GM19193 (cell line): ENCODE results near the gene GDE1.
A peak's percentile ranks its signal among the peaks of the same experiment; 100 is the strongest.

Source experiments
- POLR2A ChIP-seq: IDR thresholded peaks from 4 replicates; pipeline ENCODE4 v1.6.1; 2011; ENCODE audit not compliant: insufficient read depth, insufficient read length; ENCODE audit errors: extremely low read depth

GDE1 gene, protein sequence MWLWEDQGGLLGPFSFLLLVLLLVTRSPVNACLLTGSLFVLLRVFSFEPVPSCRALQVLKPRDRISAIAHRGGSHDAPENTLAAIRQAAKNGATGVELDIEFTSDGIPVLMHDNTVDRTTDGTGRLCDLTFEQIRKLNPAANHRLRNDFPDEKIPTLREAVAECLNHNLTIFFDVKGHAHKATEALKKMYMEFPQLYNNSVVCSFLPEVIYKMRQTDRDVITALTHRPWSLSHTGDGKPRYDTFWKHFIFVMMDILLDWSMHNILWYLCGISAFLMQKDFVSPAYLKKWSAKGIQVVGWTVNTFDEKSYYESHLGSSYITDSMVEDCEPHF

DNA sequence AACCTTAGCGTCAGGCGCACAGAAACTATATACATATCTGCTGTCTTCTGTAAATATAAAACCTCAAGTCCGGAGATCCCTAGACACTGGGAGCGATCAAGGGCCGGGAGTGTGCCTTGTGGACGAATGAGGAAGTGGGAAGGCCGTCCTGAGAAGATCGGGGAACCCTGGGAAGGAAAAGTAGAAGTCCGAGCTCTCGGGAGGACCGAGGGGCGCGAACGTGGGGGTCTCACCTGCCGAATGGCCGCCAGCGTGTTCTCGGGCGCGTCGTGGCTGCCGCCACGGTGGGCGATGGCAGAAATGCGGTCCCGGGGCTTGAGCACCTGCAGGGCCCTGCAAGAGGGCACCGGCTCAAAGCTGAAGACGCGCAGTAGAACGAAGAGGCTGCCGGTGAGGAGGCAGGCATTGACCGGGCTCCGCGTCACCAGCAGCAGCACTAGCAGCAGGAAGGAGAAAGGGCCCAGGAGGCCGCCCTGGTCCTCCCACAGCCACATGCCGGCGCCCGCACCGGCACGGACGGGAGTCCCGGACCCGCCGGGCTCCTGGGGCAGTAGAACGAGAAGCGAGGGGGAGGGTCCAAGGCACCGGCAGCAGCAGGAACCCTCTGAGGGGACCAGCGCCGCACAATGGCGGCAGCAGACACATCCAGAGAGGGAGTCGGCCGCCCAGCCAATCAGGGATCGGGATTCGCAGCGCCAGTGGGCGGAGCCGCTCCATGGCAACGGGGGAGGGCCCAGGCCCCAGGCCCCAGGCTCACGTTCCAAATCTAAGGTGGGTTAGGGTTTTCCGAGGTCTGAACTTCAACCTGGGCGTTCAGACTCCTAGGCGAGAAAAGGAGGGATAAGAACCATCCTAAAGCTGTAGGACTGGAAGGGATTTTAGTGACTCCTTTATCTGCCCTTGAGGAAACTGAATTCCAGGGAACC lies at the start of gene GDE1:
TSS of gene GDE1 (minus strand) at position 628 of the 926 bp plus-strand sequence. CDS start at position 494, 134 bp downstream.
- peak; percentile 90 for TF ChIP-seq POLR2A

DNA sequence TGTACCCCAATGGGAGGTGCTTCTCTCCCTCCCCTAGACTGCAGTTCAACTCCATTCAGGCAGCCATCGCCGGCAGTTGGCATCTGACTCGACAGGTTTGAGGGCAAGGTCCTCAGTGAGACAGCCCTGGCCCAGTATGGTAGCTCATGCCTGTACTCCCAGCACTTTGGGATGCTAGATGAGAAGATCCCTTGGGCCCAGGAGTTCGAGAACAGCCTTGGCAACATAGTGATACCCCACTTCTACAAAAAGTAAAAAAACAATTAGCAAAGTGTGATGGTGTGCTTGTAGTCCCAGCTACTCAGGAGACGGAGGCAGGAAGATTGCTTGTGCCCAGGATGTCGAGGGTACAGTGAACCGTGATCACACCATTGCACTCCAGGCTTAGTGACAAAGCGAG lies 45.7 kb upstream of the GDE1 start:
- no peak for TF ChIP-seq POLR2A

DNA sequence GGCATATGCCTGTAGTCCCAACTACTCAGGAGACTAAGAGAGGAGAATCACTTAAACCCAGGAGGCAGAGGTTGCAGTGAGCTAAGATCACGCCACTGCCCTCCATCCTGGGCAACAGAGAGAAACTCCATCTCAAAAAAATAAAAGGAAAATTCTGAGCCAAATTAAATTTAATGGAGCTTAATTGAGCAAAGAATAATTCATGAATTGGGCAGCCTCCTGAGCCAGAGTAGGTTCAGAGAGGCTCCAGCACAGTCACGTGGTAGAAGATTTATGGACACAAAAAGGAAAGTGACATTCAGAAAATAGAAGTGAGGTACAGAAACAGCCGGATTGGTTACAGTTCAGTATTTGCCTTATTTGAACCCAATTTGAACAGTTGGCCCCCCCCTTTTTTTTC lies 44.5 kb upstream of the GDE1 start:
- TF ChIP-seq POLR2A, result no peak

DNA sequence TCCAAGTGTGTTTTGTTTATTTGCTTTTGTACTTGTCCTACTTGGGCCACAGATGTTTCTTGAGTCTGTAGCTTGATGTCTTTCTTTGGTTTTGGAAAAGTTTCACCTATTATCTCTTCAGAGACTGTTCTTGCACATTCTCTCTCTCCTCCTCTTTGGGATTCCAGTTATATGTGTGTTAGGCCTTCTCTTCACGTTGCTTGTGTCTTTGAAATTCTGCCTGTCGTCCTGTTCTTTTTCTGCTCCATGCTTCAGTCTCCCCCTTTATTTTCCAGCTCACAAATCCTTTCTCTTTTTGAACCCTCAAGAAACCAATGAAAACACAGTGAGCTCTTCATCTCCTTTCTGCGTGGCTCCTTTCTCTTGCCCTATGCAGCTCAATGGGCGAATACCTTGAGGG lies 41.5 kb upstream of the GDE1 start:
- no peak for TF ChIP-seq POLR2A

DNA sequence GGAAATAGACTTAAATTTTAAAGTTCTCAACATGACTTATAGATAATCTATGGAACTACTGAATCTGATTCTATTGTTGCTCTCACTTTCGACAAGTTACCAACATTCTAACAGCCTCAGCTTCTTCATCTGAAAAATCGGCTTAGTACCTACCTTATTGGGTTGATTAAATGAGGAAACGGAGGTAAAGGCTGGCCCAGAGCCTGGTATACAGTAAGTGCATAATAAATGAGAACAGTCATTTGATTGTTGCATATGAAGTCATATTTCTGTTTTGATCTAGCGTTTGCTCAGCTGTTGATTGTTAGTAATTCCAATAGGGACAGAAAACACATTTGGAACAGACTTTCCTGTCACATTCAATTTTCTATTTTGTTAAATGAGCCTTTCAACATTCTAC lies 38.2 kb upstream of the GDE1 start:
- no peak for TF ChIP-seq POLR2A

DNA sequence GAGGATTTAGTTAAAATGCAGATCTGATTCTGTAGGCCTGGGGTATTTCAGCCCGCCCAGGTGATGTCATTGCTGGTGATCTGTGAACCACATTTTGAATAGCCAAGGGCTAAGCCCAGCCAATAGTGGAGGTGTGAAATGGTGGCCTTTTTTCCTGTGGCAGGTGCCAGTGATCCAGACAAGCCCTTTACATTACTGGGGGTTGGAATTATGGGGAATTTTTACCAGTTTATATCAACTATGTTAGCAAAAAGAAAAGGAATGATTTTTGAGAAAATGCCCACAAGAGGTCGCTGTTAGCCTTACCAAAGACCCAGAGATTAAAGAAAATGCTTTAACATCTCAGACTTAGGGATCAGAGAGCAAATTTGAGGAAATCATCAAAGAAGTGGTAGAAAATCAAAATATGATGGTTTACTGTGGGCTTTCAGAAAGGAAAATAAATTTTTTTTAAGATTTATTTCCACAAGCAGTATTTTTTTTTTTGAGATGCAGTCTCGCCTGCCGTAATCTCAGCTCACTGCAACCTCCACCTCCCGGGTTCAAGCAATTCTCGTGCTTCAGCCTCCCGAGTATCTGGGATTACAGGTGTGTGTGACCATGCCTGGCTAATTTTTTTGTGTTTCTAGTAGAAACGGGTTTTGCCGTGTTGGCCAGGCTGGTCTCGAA lies 37.5 kb upstream of the GDE1 start:
- no peak for TF ChIP-seq POLR2A

DNA sequence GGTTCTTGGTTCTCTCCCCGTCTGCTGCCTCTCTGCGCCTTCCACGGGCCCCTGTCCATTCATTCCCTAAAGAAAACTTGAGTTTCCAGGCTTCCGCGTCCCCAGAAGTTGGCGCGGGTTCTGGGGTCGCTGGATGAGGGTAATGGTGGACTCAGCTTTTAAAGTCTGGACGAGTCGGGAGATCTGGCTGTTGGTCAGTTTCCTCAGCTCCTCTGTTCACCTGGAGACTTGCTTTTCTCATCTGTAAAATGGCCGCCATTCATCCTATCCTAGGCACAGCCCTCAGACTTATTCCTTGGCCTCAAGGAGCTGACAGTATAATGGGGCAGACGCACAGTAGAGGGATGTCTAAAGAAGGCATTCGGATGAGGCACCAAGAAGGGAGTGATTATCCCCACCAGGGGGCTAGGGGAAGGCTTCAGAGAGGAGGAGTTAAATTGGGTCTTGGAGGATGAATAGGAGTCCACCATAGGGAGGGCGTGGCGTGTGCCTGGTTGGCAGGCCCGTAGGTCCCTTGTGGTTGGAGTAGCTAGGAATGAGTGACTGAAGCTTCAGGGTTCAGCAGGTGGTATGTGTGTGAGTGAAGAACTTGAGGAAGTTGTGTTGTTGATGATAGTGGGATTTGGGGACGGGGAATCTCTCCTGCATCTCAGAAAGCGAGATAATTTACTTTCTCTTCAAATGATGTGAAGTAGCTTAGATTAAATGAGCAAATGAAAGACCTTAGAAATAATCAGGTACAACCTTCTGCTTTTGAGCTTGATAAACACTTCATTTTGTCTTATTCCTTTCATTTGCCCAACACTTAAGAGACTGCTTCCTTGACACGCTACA lies 34.3 kb upstream of the GDE1 start:
- no peak for TF ChIP-seq POLR2A

DNA sequence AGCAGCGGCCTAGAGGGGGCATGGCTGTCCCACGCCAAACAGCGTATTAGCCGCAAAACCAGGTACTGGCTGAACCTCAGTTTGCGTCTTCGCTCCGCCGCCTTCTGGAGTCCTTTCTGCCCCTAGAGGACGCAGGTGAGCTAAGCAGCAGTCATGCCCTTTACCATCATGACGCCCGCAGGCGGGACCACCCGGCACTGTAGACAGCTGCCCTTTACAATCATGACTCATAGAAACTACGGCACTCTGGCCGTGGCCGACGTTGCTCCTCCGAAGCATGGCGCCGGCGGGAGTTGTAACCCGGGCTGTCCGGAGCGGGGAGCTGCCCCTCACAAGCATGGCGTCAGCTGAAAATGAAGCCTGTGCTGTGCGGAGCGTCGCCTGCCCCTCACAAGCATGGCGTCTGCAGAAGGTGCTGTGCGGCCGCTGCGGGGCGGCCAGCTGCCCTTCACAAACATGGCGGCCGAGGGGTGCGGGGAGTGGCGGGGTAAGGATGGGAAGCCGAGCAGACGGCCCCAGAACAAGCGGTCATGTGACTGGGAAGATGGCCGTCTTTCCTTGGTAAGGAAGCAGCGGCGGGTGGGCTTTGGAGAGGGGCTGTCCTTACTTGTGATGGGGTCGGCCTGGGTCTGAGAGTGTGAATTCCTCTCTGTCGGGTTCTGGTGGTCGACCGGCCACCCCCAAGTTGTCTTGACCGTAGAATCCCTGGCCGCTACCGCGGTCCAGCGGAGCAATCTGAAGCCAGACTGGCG lies 33.5 kb upstream of the GDE1 start, which contains the start of gene VPS35L:
TSS of gene VPS35L (plus strand) at position 518 of the 752 bp plus-strand sequence. CDS start at position 545, 27 bp downstream.
- TF ChIP-seq POLR2A, result peak; percentile 81

DNA sequence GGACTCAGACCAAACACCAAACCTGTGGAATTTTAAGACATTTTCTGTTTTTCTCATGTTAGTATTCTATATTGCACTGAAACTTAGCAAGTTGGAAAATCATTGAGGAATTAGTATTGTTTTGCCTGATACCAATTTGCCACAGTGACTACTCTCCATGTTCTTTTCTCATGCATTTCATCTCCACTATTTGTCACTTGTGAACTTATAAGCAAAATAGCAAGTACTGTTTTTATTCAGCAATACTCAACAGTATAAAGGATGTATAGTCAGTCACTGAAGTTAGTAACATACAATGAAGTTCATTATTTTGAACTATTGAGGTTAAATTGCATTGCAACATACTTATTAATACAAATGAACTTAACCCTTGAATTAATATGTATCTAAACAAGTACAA lies 27.8 kb upstream of the GDE1 start:
- no peak for TF ChIP-seq POLR2A

DNA sequence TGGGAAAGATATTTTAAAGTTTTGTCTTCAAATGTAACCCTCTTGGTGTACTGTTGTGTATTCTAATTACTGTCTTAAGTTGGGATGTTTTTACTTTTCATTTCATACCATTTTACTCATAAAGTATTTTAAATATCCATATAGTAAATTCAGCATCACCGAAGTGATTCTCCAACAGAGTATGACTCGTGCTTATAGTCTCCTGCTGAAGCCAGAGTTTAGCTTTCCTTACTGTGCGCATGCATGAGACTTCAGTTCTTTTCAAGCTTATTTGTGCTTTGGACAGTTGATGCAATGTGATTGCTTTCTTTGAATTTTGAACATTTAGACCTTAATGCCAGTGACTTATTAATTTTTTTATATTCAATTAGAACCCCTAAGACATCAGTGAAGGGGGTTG lies 26.2 kb upstream of the GDE1 start:
- no peak for TF ChIP-seq POLR2A

DNA sequence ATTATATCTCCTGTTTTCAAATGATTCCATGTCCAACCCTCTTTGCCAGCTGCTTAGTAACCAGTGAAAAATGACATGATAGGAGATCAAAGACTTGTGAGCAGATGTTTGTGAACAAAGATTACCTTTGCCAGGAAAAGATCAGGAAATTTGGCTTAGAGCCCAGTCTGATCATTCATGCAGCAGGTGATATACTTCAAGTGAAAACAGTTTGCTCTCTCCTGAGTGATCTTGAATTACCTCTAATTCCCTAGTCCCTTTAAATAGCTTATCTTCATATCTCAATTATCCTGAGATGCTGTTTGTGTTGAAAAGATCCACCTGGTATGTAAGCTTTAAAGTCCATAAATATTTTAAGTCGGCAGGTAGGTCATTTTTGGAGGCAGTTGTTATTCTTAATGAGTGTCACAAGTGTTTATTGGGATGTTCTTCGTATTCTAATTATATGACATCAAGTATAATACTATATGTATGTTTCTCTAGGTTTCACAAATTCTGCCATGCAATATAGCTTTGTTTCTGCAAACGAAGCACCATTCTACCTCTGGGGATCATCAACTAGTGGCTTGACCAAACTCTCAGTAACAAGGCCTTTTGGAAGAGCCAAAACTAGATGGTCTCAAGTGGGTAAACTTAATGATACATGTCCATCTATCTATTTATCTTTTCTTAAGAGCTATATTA lies 20.4 kb upstream of the GDE1 start:
- TF ChIP-seq POLR2A, result no peak

DNA sequence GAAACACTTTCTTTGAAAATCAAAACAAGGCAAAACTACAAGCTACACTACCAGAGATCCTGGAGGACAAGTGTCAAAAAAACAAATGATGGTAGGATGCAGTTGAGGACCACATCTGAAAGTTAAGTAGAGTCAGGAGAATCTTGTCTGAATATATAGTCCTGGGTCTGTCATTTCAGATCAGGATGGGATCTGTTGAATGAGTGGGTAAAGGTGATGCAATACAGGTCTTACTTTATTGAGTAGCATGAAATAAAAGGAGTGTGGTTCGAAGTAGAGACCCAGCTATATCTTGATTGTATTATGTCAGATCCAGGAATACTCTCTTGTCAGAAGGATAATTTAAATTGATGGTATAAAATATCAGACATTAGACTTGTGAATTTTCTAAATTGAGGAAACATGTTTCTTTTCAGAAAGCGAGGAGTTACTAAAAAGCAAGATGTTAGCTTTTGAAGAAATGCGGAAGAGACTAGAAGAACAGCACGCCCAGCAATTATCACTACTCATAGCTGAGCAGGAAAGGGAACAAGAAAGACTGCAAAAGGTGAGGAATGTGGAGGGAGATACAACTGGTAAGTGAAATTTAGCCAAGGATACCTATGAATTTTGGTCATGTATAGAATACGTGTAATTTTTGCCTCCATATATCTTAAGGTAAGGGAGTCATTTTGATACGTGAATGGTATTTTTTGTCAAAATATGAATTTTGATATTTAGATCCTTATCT lies 18.5 kb upstream of the GDE1 start:
- no peak for TF ChIP-seq POLR2A
